ENCODE results near the gene SEPTIN7.

- TF ChIP-seq CTCF (IDR thresholded peaks at IDR 0.05) (no peak), EP300 (IDR thresholded peaks at IDR 0.05) (no peak), POLR2AphosphoS5 (IDR thresholded peaks at IDR 0.05) (no peak), POLR2A (IDR thresholded peaks at IDR 0.05) (no peak)
These were observed 32.5 kb upstream of the SEPTIN7 start for GRCh38 chr7:35768346-35768745.

Measured in stomach (tissue), 4 donors.